Activated naive CD4-positive, alpha-beta T cell treated with anti-CD3 and anti-CD28 coated beads, Interleukin-2, amount 50 U/mL, for 72 hours (primary cell): Measurements from ENCODE around the gene CGB3. TPM values are rescaled to one million over a fixed set of nuclear protein-coding genes. Genes with fewer than 3 reads are reported as not detected.
"Not testable (repeated sequence)": the region's sequence is repeated elsewhere in the genome, so short reads cannot be mapped to it uniquely, and the experiment has no call there.

Experiments used
- ATAC-seq, 2 donors: fragments of 150-1000 bp; cut with Tn5 transposase; 2 replicates each; pipeline ENCODE4 v1.10.0; 2021; ENCODE audit warnings: mild to moderate bottlenecking in 2 of 2, moderate library complexity in 2 of 2
- DNase-seq, 2 donors: peaks; one replicate each; pipeline ENCODE4 v3.0.0; 2021 to 2022; ENCODE audit warnings: low spot score in 2 of 2
- H3K27ac Mint-ChIP-seq, 2 donors: one replicate each; pipeline ENCODE4 v1.8.0; 2022; ENCODE audit warnings: mild to moderate bottlenecking in 2 of 2, mixed read lengths in 2 of 2
- H3K36me3 Mint-ChIP-seq, 2 donors: one replicate each; pipeline ENCODE4 v1.8.0; 2022; ENCODE audit warnings: mixed read lengths in 2 of 2
- H3K9me3 Mint-ChIP-seq, 2 donors: one replicate each; pipeline ENCODE4 v1.8.0; 2022; ENCODE audit warnings: mixed read lengths in 2 of 2
- total RNA-seq, 2 donors: library from RNA; stranded (reverse); gene quantifications; one replicate each; pipeline ENCODE4 v1.2.3, GENCODE V29; 2022

Gene CGB3
- total RNA-seq, 2 donors from 2014 or later: not detected

DNA sequence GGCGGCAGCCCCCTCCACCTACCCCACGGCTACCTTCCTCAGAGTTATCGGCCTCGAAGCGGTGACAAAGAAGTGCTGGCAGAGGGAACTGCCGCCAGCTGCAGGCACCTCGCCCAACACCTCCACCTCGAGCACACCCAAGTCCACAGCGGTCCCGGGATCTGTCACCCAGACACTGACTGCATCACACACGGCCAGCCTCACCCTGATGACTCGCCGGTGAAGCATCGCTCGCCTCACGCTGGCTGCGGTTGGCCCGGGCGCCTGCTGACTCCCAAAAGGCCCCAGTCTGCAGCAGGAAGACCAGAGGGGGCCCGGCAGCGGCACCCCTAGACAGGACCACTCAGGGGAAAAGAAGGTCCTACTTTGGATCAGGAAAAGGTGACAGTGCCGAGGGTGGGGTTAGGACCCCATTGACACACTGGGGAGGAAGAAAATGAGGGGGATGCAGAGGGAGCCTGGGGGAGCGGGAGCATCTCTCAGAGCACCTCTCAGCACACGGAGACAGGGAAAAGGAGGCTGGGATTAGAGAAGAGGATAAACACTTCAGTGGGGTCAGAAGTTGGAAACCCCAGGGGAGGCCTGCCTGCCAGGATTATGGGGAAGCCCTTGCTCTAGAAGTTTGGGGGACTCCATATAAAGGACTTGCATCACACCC lies 26.4 kb upstream of the CGB3 start:
- ATAC-seq, DNase-seq, H3K9me3 Mint-ChIP-seq, H3K36me3 Mint-ChIP-seq, H3K27ac Mint-ChIP-seq: not testable (repeated sequence)

DNA sequence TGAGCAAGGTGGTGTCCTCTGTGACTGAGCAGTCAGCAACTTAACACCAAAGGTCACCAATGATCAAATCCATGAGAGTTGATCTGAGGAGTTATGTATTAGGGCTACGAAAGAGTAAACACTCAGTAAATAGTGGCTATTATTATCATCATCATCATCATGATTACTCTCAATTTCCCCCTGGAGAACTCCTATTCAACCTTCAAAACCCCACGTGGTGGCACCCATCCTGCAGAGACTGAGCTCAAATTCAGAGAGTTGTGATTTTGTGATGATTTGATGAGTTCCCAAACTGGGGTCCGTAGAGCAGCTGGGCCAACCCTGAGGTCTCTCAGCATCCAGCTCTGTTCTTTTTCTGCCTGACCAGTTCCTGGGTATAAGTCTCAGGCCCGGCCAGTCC lies 25.7 kb upstream of the CGB3 start:
- DNase-seq, H3K9me3 Mint-ChIP-seq, ATAC-seq, H3K36me3 Mint-ChIP-seq: not testable (repeated sequence)
- peak overlapping the region in 1 of 2 donors; percentile 36 for H3K27ac Mint-ChIP-seq

DNA sequence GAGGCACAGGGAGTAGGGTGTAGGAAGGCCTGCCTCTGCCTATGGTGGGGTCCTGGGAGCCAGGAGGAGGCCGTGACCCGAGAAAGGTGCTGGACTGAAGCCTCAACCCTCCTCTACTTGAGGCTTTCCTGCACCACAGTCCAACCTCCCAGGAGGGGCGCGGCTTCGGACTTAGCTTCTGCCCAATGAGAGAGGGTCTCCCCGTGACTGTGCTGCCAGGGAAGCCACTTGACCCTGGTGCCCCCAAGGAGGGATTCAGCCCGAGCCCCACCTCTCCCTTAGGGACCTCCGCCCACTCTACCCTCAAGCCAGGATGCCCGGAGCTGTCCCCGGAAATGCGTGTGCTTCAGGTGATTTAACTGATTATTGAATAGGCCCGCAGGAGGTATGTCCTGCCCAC lies 24.9 kb upstream of the CGB3 start, which contains the start of gene CGB8:
Gene CGB8, minus strand, starts transcription at position 101 of the 400 bp plus-strand sequence. CDS start 372 bp downstream, outside the sequence.
- peak within 1 kb of the TSS in 1 of 2 donors; percentile 36 for H3K27ac Mint-ChIP-seq
- H3K9me3 Mint-ChIP-seq, DNase-seq, ATAC-seq, H3K36me3 Mint-ChIP-seq: not testable (repeated sequence)

DNA sequence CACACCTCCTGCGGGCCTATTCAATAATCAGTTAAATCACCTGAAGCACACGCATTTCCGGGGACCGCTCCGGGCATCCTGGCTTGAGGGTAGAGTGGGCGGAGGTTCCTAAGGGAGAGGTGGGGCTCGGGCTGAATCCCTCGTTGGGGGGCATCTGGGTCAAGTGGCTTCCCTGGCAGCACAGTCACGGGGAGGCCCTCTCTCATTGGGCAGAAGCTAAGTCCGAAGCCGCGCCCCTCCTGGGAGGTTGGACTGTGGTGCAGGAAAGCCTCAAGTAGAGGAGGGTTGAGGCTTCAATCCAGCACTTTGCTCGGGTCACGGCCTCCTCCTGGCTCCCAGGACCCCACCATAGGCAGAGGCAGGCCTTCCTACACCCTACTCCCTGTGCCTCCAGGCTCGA lies 19.4 kb upstream of the CGB3 start, which contains the start of gene CGB5:
Gene CGB5, plus strand, starts transcription at position 301 of the 400 bp plus-strand sequence. CDS start 362 bp downstream, outside the sequence.
- not testable (repeated sequence) for H3K9me3 Mint-ChIP-seq, H3K27ac Mint-ChIP-seq, DNase-seq, ATAC-seq, H3K36me3 Mint-ChIP-seq

DNA sequence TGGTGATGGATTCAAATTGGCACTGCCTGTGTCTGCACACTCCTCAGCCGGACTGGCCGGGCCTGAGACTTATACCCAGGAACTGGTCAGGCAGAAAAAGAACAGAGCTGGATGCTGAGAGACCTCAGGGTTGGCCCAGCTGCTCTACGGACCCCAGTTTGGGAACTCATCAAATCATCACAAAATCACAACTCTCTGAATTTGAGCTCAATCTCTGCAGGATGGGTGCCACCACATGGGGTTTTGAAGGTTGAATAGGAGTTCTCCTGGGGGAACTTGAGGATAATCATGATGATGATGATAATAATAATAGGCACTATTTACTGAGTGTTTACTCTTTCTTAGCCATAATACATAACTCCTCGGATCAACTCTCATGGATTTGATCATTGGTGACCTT lies 18.5 kb upstream of the CGB3 start:
- H3K27ac Mint-ChIP-seq, DNase-seq, H3K9me3 Mint-ChIP-seq, H3K36me3 Mint-ChIP-seq, ATAC-seq: not testable (repeated sequence)

DNA sequence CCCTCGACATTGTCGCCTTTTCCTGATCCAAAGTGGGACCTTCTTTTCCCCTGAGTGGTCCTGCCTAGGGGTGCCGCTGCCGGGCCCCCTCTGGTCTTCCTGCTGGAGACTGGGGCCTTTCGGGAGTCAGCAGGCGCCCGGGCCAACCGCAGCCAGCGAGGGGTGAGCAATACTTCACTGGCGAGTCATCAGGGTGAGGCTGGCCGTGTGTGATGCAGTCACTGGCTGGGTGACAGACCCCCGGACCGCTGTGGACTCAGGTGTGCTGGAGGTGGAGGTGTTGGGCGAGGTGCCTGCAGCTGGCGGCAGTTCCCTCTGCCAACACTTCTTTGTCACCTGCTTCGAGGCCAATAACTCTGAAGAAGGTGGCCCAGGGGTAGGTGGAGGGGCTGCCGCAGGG lies 18.0 kb upstream of the CGB3 start:
- DNase-seq (no peak), ATAC-seq (no peak)
- Mint-ChIP-seq H3K27ac (no peak overlapping the region), H3K9me3 (no peaks in the 10 kb centered on the region), H3K36me3 (no peaks in the 10 kb centered on the region)

DNA sequence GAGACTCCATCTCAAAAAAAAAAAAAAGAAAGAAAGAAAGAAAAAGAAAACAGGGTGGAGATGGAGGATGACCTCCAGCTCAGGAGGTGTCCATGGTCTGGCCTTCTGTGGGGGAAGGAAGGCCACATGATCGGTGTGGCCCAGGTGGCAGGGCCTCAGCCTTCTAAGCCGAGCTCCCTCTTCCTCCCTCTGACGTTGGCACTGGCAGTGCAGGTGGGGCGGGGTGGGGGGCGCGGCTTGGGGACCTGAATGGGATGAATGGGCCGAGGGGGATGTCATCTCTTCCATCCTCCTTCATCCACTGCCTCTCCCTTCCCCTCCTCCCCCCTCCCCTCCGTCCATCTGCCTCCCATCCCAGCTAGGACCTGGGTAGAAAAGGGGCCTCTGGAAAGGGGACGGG lies 15.6 kb upstream of the CGB3 start:
- H3K36me3 Mint-ChIP-seq, ATAC-seq, DNase-seq, H3K27ac Mint-ChIP-seq, H3K9me3 Mint-ChIP-seq: not testable (repeated sequence)

DNA sequence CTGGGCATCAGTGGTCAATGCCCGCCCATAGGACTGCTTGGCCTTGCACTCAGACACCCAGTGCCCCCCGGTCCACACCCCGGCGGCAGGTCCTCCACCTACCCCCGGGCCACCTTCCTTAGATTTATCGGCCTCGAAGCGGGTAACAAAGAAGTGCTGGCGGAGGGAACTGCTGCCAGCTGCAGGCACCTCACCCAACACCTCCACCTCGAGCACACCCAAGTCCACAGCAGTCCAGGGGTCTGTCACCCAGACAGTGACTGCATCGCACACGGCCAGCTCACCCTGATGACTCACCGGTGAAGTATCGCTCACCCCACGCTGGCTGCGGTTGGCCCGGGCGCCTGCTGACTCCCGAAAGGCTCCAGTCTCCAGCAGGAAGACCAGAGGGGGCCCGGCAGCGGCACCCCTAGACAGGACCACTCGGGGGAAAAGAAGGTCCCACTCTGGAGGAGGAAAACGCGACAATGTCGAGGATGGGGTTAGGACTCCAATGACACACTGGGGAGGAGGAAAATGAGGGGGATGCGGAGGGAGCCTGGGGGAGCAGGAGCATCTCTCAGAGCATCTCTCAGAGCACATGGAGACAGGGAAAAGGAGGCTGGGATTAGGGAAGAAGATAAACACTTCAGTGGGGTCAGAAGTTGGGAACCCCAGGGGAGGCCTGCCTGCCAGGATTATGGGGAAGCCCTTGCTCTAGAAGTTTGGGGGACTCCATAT lies 14.6 kb upstream of the CGB3 start:
- not testable (repeated sequence) for ATAC-seq, H3K27ac Mint-ChIP-seq, H3K9me3 Mint-ChIP-seq, H3K36me3 Mint-ChIP-seq, DNase-seq

DNA sequence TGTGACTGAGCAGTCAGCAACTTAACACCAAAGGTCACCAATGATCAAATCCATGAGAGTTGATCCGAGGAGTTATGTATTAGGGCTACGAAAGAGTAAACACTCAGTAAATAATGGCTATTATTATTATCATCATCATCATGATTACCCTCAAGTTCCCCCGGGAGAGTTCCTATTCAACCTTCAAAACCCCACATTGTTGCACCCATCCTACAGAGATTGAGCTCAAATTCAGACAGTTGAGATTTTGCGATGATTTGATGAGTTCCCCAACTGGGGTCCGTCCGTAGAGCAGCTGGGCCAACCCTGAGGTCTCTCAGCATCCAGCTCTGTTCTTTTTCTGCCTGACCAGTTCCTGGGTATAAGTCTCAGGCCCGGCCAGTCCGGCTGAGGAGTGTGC lies 14.0 kb upstream of the CGB3 start:
- H3K36me3 Mint-ChIP-seq: not testable (repeated sequence)

DNA sequence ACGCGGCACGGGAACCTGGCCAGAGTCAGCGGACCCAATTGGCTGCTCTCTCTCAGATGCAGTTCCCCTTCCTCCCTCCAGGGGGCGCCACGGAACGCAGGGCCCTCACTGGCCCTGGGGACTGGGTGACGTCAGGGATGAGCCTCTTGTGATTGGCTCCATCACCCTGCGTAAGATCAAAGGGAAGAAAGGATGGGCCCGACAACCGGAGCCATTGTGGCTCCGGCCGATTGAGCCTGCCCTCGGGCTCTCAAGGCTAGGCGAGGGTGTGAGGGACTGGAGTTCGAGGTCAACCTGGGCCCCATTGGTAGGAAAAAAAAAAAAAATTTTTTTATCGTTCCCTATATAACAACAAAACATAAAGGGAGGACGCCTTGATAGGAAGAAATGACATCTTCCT lies 12.7 kb upstream of the CGB3 start, which contains the start of gene CGB1:
Gene CGB1, minus strand, starts transcription at position 81 of the 400 bp plus-strand sequence. CDS start 184 bp downstream, outside the sequence.
- peak; percentile 61 to 81 for ATAC-seq
- H3K27ac Mint-ChIP-seq, H3K9me3 Mint-ChIP-seq: not testable (repeated sequence)

More for the DNA sequence above, 14.0 kb upstream of the CGB3 start:
- not testable (repeated sequence) for H3K27ac Mint-ChIP-seq, H3K9me3 Mint-ChIP-seq, ATAC-seq, DNase-seq

DNA sequence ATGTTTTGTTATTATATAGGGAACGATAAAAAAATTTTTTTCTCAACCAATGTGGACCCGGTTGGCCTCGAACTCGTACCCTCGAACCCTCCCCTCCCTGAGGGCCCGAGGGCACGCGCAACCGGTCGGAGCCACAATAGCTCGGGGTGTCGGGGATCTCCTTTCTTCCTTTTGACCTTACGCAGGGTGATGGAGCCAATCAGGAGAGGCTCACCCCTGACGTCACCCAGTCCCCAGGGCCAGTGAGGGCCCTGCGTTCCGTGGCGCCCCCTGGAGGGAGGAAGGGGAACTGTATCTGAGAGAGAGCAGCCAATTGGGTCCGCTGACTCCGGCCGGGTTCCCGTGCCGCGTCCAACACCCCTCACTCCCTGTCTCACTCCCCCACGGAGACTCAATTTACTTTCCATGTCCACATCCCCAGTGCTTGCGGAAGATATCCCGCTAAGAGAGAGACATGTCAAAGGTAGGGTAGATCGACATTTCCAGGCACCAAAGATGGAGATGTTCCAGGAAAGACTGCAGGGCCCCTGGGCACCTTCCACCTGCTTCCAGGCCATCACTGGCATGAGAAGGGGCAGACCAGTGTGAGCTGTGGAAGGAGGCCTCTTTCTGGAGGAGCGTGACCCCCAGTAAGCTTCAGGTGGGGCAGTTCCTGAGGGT lies 7.6 kb upstream of the CGB3 start, which contains the start of gene CGB2:
Gene CGB2, plus strand, starts transcription at position 249 of the 660 bp plus-strand sequence. Its CDS starts 206 bp downstream, at position 455.
- ATAC-seq (peak; percentile 95 to 96), DNase-seq (peak; percentile 79 to 82)
- not testable (repeated sequence) for H3K36me3 Mint-ChIP-seq, H3K9me3 Mint-ChIP-seq
- H3K27ac Mint-ChIP-seq: peak within 1 kb of the TSS; percentile 77 to 97

More for the DNA sequence above, 12.7 kb upstream of the CGB3 start, which contains the start of gene CGB1:
- not testable (repeated sequence) for H3K36me3 Mint-ChIP-seq
- DNase-seq: peak in 1 of 2 donors; percentile 70

DNA sequence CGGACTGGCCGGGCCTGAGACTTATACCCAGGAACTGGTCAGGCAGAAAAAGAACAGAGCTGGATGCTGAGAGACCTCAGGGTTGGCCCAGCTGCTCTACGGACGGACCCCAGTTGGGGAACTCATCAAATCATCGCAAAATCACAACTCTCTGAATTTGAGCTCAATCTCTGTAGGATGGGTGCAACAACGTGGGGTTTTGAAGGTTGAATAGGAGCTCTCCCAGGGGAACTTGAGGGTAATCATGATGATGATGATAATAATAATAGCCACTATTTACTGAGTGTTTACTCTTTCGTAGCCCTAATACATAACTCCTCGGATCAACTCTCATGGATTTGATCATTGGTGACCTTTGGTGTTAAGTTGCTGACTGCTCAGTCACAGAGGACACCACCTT lies 6.2 kb upstream of the CGB3 start:
- DNase-seq, H3K36me3 Mint-ChIP-seq, H3K9me3 Mint-ChIP-seq, H3K27ac Mint-ChIP-seq, ATAC-seq: not testable (repeated sequence)

DNA sequence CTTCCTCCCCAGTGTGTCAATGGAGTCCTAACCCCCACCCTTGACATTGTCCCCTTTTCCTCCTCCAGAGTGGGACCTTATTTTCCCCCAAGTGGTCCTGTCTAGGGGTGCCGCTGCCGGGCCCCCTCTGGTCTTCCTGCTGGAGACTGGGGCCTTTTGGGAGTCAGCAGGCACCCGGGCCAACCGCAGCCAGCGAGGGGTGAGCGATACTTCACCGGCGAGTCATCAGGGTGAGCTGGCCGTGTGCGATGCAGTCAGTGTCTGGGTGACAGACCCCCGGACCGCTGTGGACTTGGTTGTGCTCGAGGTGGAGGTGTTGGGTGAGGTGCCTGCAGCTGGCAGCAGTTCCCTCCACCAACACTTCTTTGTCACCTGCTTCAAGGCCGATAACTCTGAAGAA lies 5.6 kb upstream of the CGB3 start:
- H3K27ac Mint-ChIP-seq, DNase-seq, ATAC-seq, H3K36me3 Mint-ChIP-seq, H3K9me3 Mint-ChIP-seq: not testable (repeated sequence)

DNA sequence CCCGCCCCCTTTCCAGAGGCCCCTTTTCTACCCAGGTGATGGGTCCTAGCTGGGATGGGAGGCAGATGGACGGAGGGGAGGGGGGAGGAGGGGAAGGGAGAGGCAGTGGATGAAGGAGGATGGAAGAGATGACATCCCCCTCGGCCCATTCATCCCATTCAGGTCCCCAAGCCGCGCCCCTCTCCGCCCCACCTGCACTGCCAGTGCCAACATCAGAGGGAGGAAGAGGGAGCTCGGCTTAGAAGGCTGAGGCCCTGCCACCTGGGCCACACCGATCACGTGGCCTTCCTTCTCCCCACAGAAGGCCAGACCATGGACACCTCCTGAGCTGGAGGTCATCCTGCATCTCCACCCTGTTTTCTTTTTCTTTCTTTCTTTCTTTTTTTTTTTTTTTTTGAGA lies 4.6 kb upstream of the CGB3 start:
- H3K36me3 Mint-ChIP-seq, H3K9me3 Mint-ChIP-seq, DNase-seq, ATAC-seq, H3K27ac Mint-ChIP-seq: not testable (repeated sequence)

DNA sequence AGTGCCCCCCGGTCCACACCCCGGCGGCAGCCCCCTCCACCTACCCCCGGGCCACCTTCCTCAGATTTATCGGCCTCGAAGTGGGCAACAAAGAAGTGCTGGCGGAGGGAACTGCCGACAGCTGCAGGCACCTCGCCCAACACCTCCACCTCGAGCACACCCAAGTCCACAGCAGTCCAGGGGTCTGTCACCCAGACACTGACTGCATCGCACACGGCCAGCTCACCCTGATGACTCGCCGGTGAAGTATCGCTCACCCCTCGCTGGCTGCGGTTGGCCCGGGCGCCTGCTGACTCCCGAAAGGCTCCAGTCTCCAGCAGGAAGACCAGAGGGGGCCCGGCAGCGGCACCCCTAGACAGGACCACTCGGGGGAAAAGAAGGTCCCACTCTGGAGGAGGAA lies 1.5 kb upstream of the CGB3 start:
- not testable (repeated sequence) for H3K9me3 Mint-ChIP-seq, H3K27ac Mint-ChIP-seq, DNase-seq, H3K36me3 Mint-ChIP-seq, ATAC-seq

DNA sequence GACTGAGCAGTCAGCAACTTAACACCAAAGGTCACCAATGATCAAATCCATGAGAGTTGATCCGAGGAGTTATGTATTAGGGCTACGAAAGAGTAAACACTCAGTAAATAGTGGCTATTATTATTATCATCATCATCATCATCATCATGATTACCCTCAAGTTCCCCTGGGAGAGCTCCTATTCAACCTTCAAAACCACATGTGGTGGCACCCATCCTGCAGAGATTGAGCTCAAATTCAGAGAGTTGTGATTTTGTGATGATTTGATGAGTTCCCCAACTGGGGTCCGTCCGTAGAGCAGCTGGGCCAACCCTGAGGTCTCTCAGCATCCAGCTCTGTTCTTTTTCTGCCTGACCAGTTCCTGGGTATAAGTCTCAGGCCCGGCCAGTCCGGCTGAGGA lies 955 bp upstream of the CGB3 start:
- ATAC-seq, H3K27ac Mint-ChIP-seq, H3K36me3 Mint-ChIP-seq, DNase-seq, H3K9me3 Mint-ChIP-seq: not testable (repeated sequence)

DNA sequence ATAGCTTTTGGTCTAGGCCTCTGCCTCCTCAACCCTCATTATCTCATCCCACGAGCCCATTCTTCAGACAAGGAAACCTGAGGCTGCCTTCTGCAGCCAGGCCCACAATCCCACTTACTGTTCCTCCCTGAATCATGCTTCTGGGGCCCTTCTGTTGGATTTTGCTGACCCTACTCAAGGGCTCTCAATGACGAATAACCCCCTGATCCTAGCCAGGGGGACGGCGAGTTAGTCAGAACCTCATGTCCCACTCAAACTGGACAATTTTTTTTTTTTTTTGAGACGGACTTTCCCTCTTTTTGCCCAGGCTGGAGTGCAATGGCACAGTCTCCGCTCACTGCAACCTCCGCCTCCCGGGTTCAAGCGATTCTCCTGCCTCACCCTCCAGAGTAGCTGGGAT lies 2.0 kb downstream of the CGB3 start:
- Mint-ChIP-seq H3K36me3 (no peaks in the 10 kb centered on the region), H3K9me3 (no peaks in the 10 kb centered on the region)

More for the DNA sequence above, 2.0 kb downstream of the CGB3 start:
- DNase-seq (no peak), ATAC-seq (no peak)
- H3K27ac Mint-ChIP-seq: peak overlapping the region in 1 of 2 donors; percentile 44
